HepG2 (cell line): ENCODE measurements around the gene SYDE2. TPM values are rescaled to one million over a fixed set of nuclear protein-coding genes. Genes with fewer than 3 reads are reported as not detected.

Experiments
- ATAC-seq: fragments of 200-7000 bp; cut with Tn5 transposase; 3 replicates; pipeline ENCODE4 v1.9.1; 2020; ENCODE audit warnings: mild to moderate bottlenecking, moderate library complexity
- BruUV-seq: library from RNA; stranded (reverse); fragments of 400-500 nt; replicated peaks from 2 replicates; lab custom pipeline; 2021; lab: Mats Ljungman, UMichigan
- CTCF ChIA-PET: fragments of 300-600 bp; formaldehyde crosslinking; extraction: SDS; loops from one replicate; lab custom pipeline; 2021; ENCODE audit warnings: low total read pairs, inconsistent platforms, low intra/inter-chr PET ratio; lab: Yijun Ruan, JAX
- POLR2A ChIA-PET: fragments of 350-600 bp; sonication (Branson Sonifier 250); formaldehyde crosslinking; loops from one replicate; lab custom pipeline; 2020; ENCODE audit warnings: antibody characterized with exemption, inconsistent platforms; lab: Yijun Ruan, JAX
- DNase-seq: peaks from one replicate; pipeline ENCODE4 v3.0.0-alpha.2; 2015; ENCODE audit warnings: low spot score
- FAIRE-seq: peaks from 3 replicates; lab custom pipeline; 2011; peaks lifted over from hg19 to GRCh38; lab: Jason Lieb, UNC
- H2AFZ ChIP-seq: one replicate; pipeline ENCODE4 v1.6.1; 2011; ENCODE audit warnings: low read length, inconsistent platforms
- H3K27ac ChIP-seq: fragments of 300-600 bp; 3 replicates; pipeline ENCODE4 v1.8.0; 2011; ENCODE audit warnings: mixed run types, mild to moderate bottlenecking, mixed read lengths, low read length, inconsistent platforms; ENCODE audit not compliant: insufficient read depth; ENCODE audit errors: extremely low read length
- H3K27me3 ChIP-seq, 2 experiments: fragments of 200-600 bp in 1 of 2; 2 replicates in 1 of 2; 3 replicates in 1 of 2; pipeline versions ENCODE4 v1.6.0 to v1.8.0; 2011; ENCODE audit warnings: low read length in 2 of 2, mild to moderate bottlenecking in 2 of 2, moderate library complexity in 2 of 2, inconsistent platforms in 1 of 2; ENCODE audit not compliant: insufficient read depth in 2 of 2, control insufficient read depth in 1 of 2
- H3K36me3 ChIP-seq, 2 experiments: fragments of 200-600 bp in 1 of 2; replicated peaks in 1 of 2; 2 replicates in 1 of 2; 3 replicates in 1 of 2; pipeline versions ENCODE4 v1.5.1 to v1.8.0; 2011; ENCODE audit warnings: low read length in 2 of 2, inconsistent platforms in 1 of 2; ENCODE audit not compliant: insufficient read depth in 2 of 2, control insufficient read depth in 1 of 2
- H3K4me1 ChIP-seq: 2 replicates; pipeline ENCODE4 v1.5.1; 2012; ENCODE audit warnings: low read length, inconsistent platforms; ENCODE audit not compliant: insufficient read depth
- H3K4me2 ChIP-seq: 2 replicates; pipeline ENCODE4 v1.6.0; 2011; ENCODE audit warnings: low read depth, low read length, inconsistent platforms
- H3K4me3 ChIP-seq, 3 experiments: fragments of 200-600 bp in 1 of 3; sonication (generic), shearing (Covaris generic) in 1 of 3; replicated peaks in 1 of 3; 2 replicates each; pipeline ENCODE4 v1.5.1; 2011 to 2016; ENCODE audit warnings: low read length in 3 of 3, inconsistent platforms in 2 of 3, low read depth in 2 of 3, mild to moderate bottlenecking in 2 of 3, control low read depth in 1 of 3, mixed read lengths in 1 of 3; ENCODE audit not compliant: insufficient read depth in 1 of 3
- H3K79me2 ChIP-seq: one replicate; pipeline ENCODE4 v1.6.1; 2011; ENCODE audit warnings: low read length, inconsistent platforms; ENCODE audit not compliant: insufficient read depth
- H3K9ac ChIP-seq: 2 replicates; pipeline ENCODE4 v1.6.0; 2011; ENCODE audit warnings: mild to moderate bottlenecking, low read depth, low read length, inconsistent platforms; ENCODE audit not compliant: insufficient read depth
- H3K9me3 ChIP-seq: 2 replicates; pipeline ENCODE4 v1.5.1; 2012; ENCODE audit warnings: mild to moderate bottlenecking, low read length
- H4K20me1 ChIP-seq: 2 replicates; pipeline ENCODE4 v1.6.0; 2011; ENCODE audit warnings: inconsistent platforms, mild to moderate bottlenecking, low read length, moderate library complexity; ENCODE audit not compliant: insufficient read depth
- CCDC6 ChIP-seq: sonication (generic); formaldehyde crosslinking; IDR thresholded peaks from 2 replicates; pipeline ENCODE4 v1.8.1; 2022; ENCODE audit warnings: mild to moderate bottlenecking, missing genetic modification reagents, moderate library complexity
- CEBPZ ChIP-seq: IDR thresholded peaks from 2 replicates; pipeline ENCODE4 v1.6.1; 2012; ENCODE audit warnings: low read length, improper control_type of control experiment
- MIER2 ChIP-seq: IDR thresholded peaks from 2 replicates; pipeline ENCODE4 v1.6.1; 2016; ENCODE audit warnings: missing biosample characterization, missing genetic modification reagents
- RARA ChIP-seq: IDR thresholded peaks from 2 replicates; pipeline ENCODE4 v1.6.1; 2016; ENCODE audit warnings: missing genetic modification reagents, missing compliant biosample characterization
- RBFOX2 ChIP-seq: fragments of 200-400 bp; formaldehyde crosslinking; IDR thresholded peaks from 2 replicates; pipeline ENCODE4 v1.6.1; 2017; ENCODE audit warnings: low read depth, mild to moderate bottlenecking, low read length
- SP1 ChIP-seq, 2 experiments: fragments of 450-650 bp in 1 of 2; sonication (generic) in 1 of 2; formaldehyde crosslinking in 1 of 2; IDR thresholded peaks; 2 replicates each; pipeline versions ENCODE4 v1.4.0 to v1.6.1; 2016 to 2020; ENCODE audit warnings: missing genetic modification reagents in 1 of 2
- THAP11 ChIP-seq: IDR thresholded peaks from 2 replicates; pipeline ENCODE4 v1.6.1; 2016; ENCODE audit warnings: missing biosample characterization, missing genetic modification reagents
- THAP8 ChIP-seq: sonication (generic); formaldehyde crosslinking; IDR thresholded peaks from 2 replicates; pipeline ENCODE4 v1.5.1; 2020; ENCODE audit warnings: missing genetic modification reagents, mild to moderate bottlenecking, borderline replicate concordance
- ZBTB14 ChIP-seq: sonication (generic); formaldehyde crosslinking; IDR thresholded peaks from 2 replicates; pipeline ENCODE4 v1.4.0; 2020; ENCODE audit warnings: missing genetic modification reagents
- ZNF260 ChIP-seq: sonication (generic); formaldehyde crosslinking; IDR thresholded peaks from 2 replicates; pipeline ENCODE4 v1.4.0; 2020; ENCODE audit warnings: missing genetic modification reagents, low read depth, mild to moderate bottlenecking, borderline replicate concordance
- ZNF292 ChIP-seq: sonication (generic); formaldehyde crosslinking; IDR thresholded peaks from 2 replicates; pipeline ENCODE4 v1.8.1; 2022; ENCODE audit warnings: mild to moderate bottlenecking, low read depth, missing genetic modification reagents, borderline replicate concordance
- ZNF350 ChIP-seq: sonication (generic); formaldehyde crosslinking; IDR thresholded peaks from 2 replicates; pipeline ENCODE4 v1.4.0; 2020; ENCODE audit warnings: mild to moderate bottlenecking, low read depth, missing genetic modification reagents, borderline replicate concordance
- ZNF44 ChIP-seq: sonication (generic); formaldehyde crosslinking; IDR thresholded peaks from 2 replicates; pipeline ENCODE4 v1.5.1; 2020; ENCODE audit warnings: mild to moderate bottlenecking, missing genetic modification reagents
- WGBS: methylation state at CpG from one replicate; pipeline ENCODE4 v1.1.6; 2017; ENCODE audit warnings: low lambda C conversion rate; 5-methylcytosine and 5-hydroxymethylcytosine counted together
- in situ Hi-C: cut with HindIII; loops from 2 replicates; pipeline ENCODE4 v1.10.0; 2017; ENCODE audit warnings: low pct_unique_long_range_greater_than_20kb; ENCODE audit not compliant: extremely low pct_ligation_motif_present
- intact Hi-C: fragments of 100-400 bp; cut with micrococcal nuclease; formaldehyde crosslinking; loops from one replicate; pipeline ENCODE4 v1.10.0; 2022; ENCODE audit not compliant: unreplicated experiment
- polyA plus RNA-seq, 8 experiments: library from polyadenylated mRNA; depleted of rRNA in 3 of 8; stranded (reverse) in 7 of 8; unstranded in 1 of 8; fragments of >200 nt; fragmentation: Illumina TruSeq in 4 of 8; extraction: Trizol in 4 of 8; gene quantifications; 2 replicates each; pipeline versions ENCODE4 v1.2.1 to v1.2.3, GENCODE V29; 2011 to 2016; ENCODE audit warnings: low read depth in 4 of 8, missing spikeins in 1 of 8, mixed read lengths in 1 of 8; ENCODE audit not compliant: insufficient read depth in 1 of 8
- total RNA-seq, 5 experiments: library from RNA; depleted of rRNA; stranded (reverse); fragments of >200 nt; fragmentation: Illumina TruSeq; extraction: Trizol; gene quantifications; 2 replicates each; pipeline ENCODE4 v1.2.3, GENCODE V29; 2016; ENCODE audit warnings: low read depth in 1 of 5
- TF ChIP-seq, protein P1 (sequence below): sonication (generic); formaldehyde crosslinking; IDR thresholded peaks from 2 replicates; pipeline ENCODE4 v1.5.0; 2020; ENCODE audit warnings: missing genetic modification reagents

Gene SYDE2
- total and polyA plus RNA-seq, 2 of the 13 experiments (the other 11 are each of a cell fraction or from before 2014, with no cell fraction given) = 1.8 to 5.3 TPM

DNA sequence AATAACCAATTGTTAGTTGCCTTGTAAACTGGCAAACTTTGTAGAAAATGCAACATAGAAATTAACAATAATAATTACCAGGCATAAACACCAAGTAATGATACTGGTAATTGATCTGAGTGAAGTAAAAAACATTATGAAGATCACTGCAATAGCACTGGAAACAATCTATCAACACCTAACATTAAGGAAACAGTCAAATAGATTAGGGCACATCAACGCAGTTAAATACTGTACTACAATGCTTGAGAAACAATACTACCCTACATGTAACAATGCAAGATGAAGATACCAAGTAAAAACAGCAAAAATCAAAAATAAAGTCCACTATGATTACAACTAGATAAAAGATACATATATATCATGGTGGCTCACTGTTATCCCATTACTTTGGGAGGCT is 16.6 kb downstream of the SYDE2 start (continued):
- TF ChIP-seq ZNF350 (no peak), THAP8 (CRISPR knock-in tag) (no peak), ZNF292 (CRISPR knock-in tag) (no peak), ZBTB14 (CRISPR knock-in tag) (no peak)

DNA sequence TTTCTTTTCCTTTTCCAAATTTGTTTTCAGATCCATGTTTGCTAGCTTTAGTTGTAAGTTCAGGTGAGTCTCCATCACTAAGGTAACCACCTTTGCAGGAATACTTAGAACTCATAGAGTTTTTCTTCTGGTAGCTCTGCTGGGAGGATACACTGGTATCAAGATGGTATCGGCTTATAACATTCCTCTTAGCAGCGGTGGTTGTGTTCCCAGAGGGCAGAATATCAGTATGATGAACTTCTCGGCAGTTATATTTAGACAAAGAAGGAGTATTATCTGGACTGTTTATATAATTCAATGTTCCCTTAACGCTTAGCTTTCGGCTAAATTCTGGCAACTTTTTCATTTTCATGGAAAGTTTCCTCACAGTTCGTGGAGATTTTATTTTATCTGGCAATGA is 18.1 kb downstream of the SYDE2 start:
- CTCF ChIA-PET = no interaction called here
- no peak overlapping the region for H3K4me2 ChIP-seq
- intact Hi-C loops = no loop called here
- H3K27ac ChIP-seq = no peak overlapping the region
- no TSS peak for BruUV-seq
- H3K4me1 ChIP-seq = no peaks in the 10 kb centered on the region
- no peak overlapping the region for H3K4me3 ChIP-seq
- no peaks in the 10 kb centered on the region for H3K27me3 ChIP-seq
- no peak for DNase-seq
- H3K79me2 ChIP-seq = peaks cover 2% of the 10 kb centered on the region
- TF ChIP-seq ZNF44 (CRISPR knock-in tag) (no peak), ZNF260 (no peak), RARA (CRISPR knock-in tag) (no peak), RBFOX2 (no peak), THAP11 (CRISPR knock-in tag) (no peak), CCDC6 (CRISPR knock-in tag) (no peak), MIER2 (CRISPR knock-in tag) (no peak), CEBPZ (no peak), SP1 (IDR thresholded peaks at IDR 0.05) (no peak), SP1 (CRISPR knock-in tag; IDR thresholded peaks at IDR 0.05) (no peak)
- TF ChIP-seq, protein P1, sequence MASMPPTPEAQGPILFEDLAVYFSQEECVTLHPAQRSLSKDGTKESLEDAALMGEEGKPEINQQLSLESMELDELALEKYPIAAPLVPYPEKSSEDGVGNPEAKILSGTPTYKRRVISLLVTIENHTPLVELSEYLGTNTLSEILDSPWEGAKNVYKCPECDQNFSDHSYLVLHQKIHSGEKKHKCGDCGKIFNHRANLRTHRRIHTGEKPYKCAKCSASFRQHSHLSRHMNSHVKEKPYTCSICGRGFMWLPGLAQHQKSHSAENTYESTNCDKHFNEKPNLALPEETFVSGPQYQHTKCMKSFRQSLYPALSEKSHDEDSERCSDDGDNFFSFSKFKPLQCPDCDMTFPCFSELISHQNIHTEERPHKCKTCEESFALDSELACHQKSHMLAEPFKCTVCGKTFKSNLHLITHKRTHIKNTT = no peak
- 96% methylated on average over 6 of the region's 6 CpGs for WGBS
- no peak overlapping the region for H2AFZ ChIP-seq
- H3K9ac ChIP-seq = no peak overlapping the region
- no peak for FAIRE-seq
- H3K9me3 ChIP-seq = no peaks in the 10 kb centered on the region
- in situ Hi-C loops = no loop called here
- H4K20me1 ChIP-seq = no peaks in the 10 kb centered on the region
- H3K36me3 ChIP-seq = peaks cover 4 to 7% of the 10 kb centered on the region in 2 experiments; a peak in 2 of 5 replicates
- POLR2A ChIA-PET = no interaction called here
- ATAC-seq = no peak
